Astrocyte of the spinal cord (primary cell): ENCODE results near the gene CCR5AS.
"Not testable (repeated sequence)": the region's sequence is repeated elsewhere in the genome, so short reads cannot be mapped to it uniquely, and the experiment has no call there.

Experiments used
- DNase-seq: peaks from one replicate; pipeline ENCODE4 v3.0.0; 2011; ENCODE audit warnings: low read depth, low spot score
- H3K4me3 ChIP-seq: 2 replicates; pipeline ENCODE4 v1.5.1; 2011; ENCODE audit warnings: low read depth, mild to moderate bottlenecking, low read length, moderate library complexity
- CTCF ChIP-seq: IDR thresholded peaks from 2 replicates; pipeline ENCODE4 v1.5.1; 2012; ENCODE audit warnings: low read depth, mild to moderate bottlenecking, low read length, inconsistent platforms
- in situ Hi-C: cut with HindIII; loops from 2 replicates; pipeline ENCODE4 v1.10.0; 2017; ENCODE audit warnings: low sequenced_read_pairs

The CCR5AS gene

GRCh38 chr3:46398186-46398955 is 8.5 kb downstream of the CCR5AS start:
- no peak for TF ChIP-seq CTCF
- DNase-seq = no peak
- H3K4me3 ChIP-seq = no peak overlapping the region
- in situ Hi-C loops = no loop called here

- in situ Hi-C loops = no loop called here
- H3K4me3 ChIP-seq = no peak overlapping the region
- no peak for TF ChIP-seq CTCF
- DNase-seq = no peak
These were observed 9.8 kb downstream of the CCR5AS start for GRCh38 chr3:46397111-46397510.

GRCh38 chr3:46395766-46396530 is 10.9 kb downstream of the CCR5AS start:
- in situ Hi-C loops = no loop called here
- TF ChIP-seq CTCF = no peak
- H3K4me3 ChIP-seq = no peak overlapping the region
- DNase-seq = no peak

- H3K4me3 ChIP-seq = no peak overlapping the region
- in situ Hi-C loops = no loop called here
- no peak for DNase-seq
- no peak for TF ChIP-seq CTCF
These were observed 11.6 kb downstream of the CCR5AS start for GRCh38 chr3:46395210-46395661.

GRCh38 chr3:46393554-46394434 is 13.1 kb downstream of the CCR5AS start:
- in situ Hi-C loops = no loop called here
- no peak for DNase-seq
- H3K4me3 ChIP-seq = no peak overlapping the region
- no peak for TF ChIP-seq CTCF

GRCh38 chr3:46393011-46393410 is 13.9 kb downstream of the CCR5AS start:
- no peak for TF ChIP-seq CTCF
- no peak for DNase-seq
- no peak overlapping the region for H3K4me3 ChIP-seq
- in situ Hi-C loops = no loop called here

GRCh38 chr3:46391526-46391925 is 15.3 kb downstream of the CCR5AS start:
- in situ Hi-C loops, H3K4me3 ChIP-seq, DNase-seq: not testable (repeated sequence)
